CD4-positive, CD25-positive, alpha-beta regulatory T cell (primary cell): ENCODE measurements around the gene HNRNPA2B1. TPM values are rescaled to one million over a fixed set of nuclear protein-coding genes. Genes with fewer than 3 reads are reported as not detected.

Source experiments
- ATAC-seq, 2 donors: fragments of 150-1000 bp; cut with Tn5 transposase; one replicate each; pipeline ENCODE4 v1.10.0; 2021; ENCODE audit warnings: low read depth in 2 of 2, moderate number of reproducible peaks in 2 of 2, moderate library complexity in 1 of 2
- DNase-seq, 3 donors: peaks; one replicate each; pipeline versions ENCODE4 v3.0.0 to v3.0.0-alpha.2; 2012 to 2022; ENCODE audit warnings: mixed read lengths in 1 of 3
- H3K27ac ChIP-seq: one replicate; pipeline ENCODE4 v1.7.0; 2013; ENCODE audit warnings: mild to moderate bottlenecking, low read length; ENCODE audit not compliant: insufficient read depth, poor library complexity, severe bottlenecking
- H3K27me3 ChIP-seq: one replicate; pipeline ENCODE4 v1.7.0; 2013; ENCODE audit warnings: low read length; ENCODE audit not compliant: control insufficient read depth, insufficient read depth
- H3K36me3 ChIP-seq: one replicate; pipeline ENCODE4 v1.7.0; 2013; ENCODE audit warnings: mild to moderate bottlenecking, low read length, moderate library complexity; ENCODE audit not compliant: control insufficient read depth, insufficient read depth
- H3K4me1 ChIP-seq: 2 replicates; pipeline ENCODE4 v1.7.0; 2013; ENCODE audit warnings: mild to moderate bottlenecking, low read length; ENCODE audit not compliant: insufficient read depth, control insufficient read depth, poor library complexity, severe bottlenecking
- H3K4me3 ChIP-seq: one replicate; pipeline ENCODE4 v1.7.0; 2013; ENCODE audit warnings: low read depth, mild to moderate bottlenecking, low read length, moderate library complexity
- H3K9me3 ChIP-seq, 2 experiments: 1 replicate in 1 of 2; 2 replicates in 1 of 2; pipeline ENCODE4 v1.7.0; 2013; ENCODE audit warnings: low read length in 2 of 2, mild to moderate bottlenecking in 1 of 2, moderate library complexity in 1 of 2; ENCODE audit not compliant: control insufficient read depth in 2 of 2
- H3K27ac Mint-ChIP-seq, 3 donors: one replicate each; pipeline ENCODE4 v1.8.0; 2020 to 2022; ENCODE audit warnings: mild to moderate bottlenecking in 3 of 3, mixed read lengths in 3 of 3, moderate library complexity in 2 of 3
- H3K27me3 Mint-ChIP-seq: one replicate; pipeline ENCODE4 v1.8.0; 2022; ENCODE audit warnings: mild to moderate bottlenecking, mixed read lengths
- H3K36me3 Mint-ChIP-seq: one replicate; pipeline ENCODE4 v1.8.0; 2020; ENCODE audit warnings: mixed read lengths
- H3K4me1 Mint-ChIP-seq, 4 donors: one replicate each; pipeline ENCODE4 v1.8.0; 2020 to 2022; ENCODE audit warnings: mixed read lengths in 4 of 4, mild to moderate bottlenecking in 1 of 4
- H3K4me3 Mint-ChIP-seq, 4 donors: one replicate each; pipeline ENCODE4 v1.8.0; 2020 to 2022; ENCODE audit warnings: mild to moderate bottlenecking in 4 of 4, mixed read lengths in 4 of 4, moderate library complexity in 3 of 4
- H3K9me3 Mint-ChIP-seq, 7 donors: one replicate each; pipeline ENCODE4 v1.8.0; 2020 to 2022; ENCODE audit warnings: mixed read lengths in 7 of 7, mild to moderate bottlenecking in 3 of 7, moderate library complexity in 2 of 7
- polyA plus RNA-seq, 4 donors: library from polyadenylated mRNA; unstranded; fragments of 300-500 nt; fragmentation: Illumina TruSeq; gene quantifications; one replicate each; pipeline ENCODE4 v1.2.3, GENCODE V29; 2021
- total RNA-seq: library from RNA; stranded (reverse); gene quantifications from one replicate; pipeline ENCODE4 v1.2.3, GENCODE V29; 2022

HNRNPA2B1 gene
- total and polyA plus RNA-seq, 5 donors from 2014 or later = 465 to 541 (median 509) TPM

DNA sequence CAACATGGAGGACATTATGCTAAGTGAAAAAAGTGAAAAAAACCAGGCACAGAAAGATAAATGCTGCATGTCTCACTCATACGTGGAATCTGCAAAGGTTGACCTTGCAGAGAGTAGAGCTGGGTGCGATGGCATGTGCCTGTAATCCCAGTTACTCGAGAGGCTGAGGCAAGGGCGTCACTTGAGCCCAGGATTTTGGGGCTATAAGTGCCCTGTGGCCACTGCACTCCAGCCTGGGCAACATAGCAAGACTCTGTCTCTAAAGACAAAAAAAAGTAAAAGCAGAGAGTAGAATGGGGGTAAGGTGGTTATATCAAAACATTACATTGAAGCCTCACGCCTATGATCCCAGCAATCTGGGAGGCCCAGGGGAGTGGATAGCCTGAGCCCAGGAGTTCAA lies 23.8 kb upstream of the HNRNPA2B1 start:
- Mint-ChIP-seq H3K27ac (no peak overlapping the region), H3K4me3 (no peak overlapping the region), H3K4me1 (no peaks in the 10 kb centered on the region), H3K36me3 (no peaks in the 10 kb centered on the region), H3K27me3 (peaks cover 6% of the 10 kb centered on the region), H3K9me3 (no peaks in the 10 kb centered on the region)
- Histone ChIP-seq H3K27me3 (peaks cover 5% of the 10 kb centered on the region), H3K4me1 (no peaks in the 10 kb centered on the region), H3K36me3 (no peaks in the 10 kb centered on the region), H3K4me3 (no peak overlapping the region), H3K27ac (no peak overlapping the region), H3K9me3 (no peaks in the 10 kb centered on the region)
- ATAC-seq (no peak), DNase-seq (no peak)

DNA sequence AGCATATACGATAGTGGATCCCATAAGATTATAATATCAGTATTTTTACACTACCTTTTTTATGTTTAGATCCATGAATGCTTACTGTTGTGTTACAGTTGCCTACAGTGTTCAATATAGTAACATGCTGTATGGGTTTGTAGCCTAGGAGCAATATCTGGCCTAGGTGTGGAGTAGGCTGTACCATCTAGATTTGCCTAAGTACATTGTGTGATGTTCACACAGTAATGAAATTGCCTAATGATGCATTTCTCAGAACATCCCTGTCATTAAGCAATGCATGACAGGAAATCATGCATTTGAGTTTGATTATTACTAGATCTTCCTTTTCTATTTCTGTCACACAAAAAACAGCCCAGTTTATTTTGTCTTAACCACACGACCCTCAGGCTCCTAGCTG lies 15.5 kb upstream of the HNRNPA2B1 start:
- Mint-ChIP-seq H3K4me1 (peaks cover 0 to 12% (median 6%) of the 10 kb centered on the region in 4 donors), H3K9me3 (no peaks in the 10 kb centered on the region), H3K27ac (no peak overlapping the region), H3K36me3 (peaks cover 18% of the 10 kb centered on the region), H3K27me3 (no peaks in the 10 kb centered on the region), H3K4me3 (no peak overlapping the region)
- Histone ChIP-seq H3K36me3 (peaks cover 22% of the 10 kb centered on the region), H3K27me3 (no peaks in the 10 kb centered on the region), H3K4me3 (no peak overlapping the region), H3K27ac (no peak overlapping the region), H3K4me1 (no peaks in the 10 kb centered on the region), H3K9me3 (no peaks in the 10 kb centered on the region)
- ATAC-seq (no peak), DNase-seq (no peak)

DNA sequence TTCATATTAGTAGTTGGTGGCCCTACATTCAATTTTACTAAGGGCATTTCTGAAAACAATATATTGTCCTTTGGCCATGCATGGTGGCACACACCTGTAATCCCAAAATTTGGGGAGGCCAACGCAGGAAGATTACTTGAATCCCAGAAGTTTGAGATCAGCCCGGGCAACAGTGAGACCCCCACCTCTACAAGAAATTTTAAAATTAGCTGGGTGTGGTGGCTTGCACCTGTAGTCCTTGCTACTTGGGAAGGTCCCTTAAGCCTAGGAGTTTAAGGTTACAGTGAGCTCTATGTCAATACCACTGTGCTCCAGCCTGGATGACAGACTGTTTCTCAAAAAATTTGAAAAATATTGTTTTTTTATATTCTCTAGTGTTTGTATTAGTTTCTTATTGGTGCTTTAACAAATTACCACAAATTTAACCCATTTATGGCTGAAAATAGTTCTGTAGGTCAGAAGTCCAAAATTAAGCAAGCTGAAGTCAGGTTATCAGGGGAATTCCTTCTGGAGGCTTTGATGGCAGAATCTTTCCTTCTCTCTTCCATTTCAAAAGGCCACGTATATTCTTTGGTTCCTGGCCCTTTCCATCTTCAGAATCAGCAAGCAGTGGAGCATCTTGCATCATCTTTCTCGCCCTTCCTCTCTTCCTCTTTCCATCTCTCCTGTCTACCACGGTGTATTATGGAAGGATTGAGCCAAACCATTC lies 13.4 kb upstream of the HNRNPA2B1 start:
- no peak overlapping the region for H3K4me3 Mint-ChIP-seq
- no peaks in the 10 kb centered on the region for H3K9me3 ChIP-seq
- H3K27me3 ChIP-seq = no peaks in the 10 kb centered on the region
- H3K4me1 ChIP-seq = peaks cover 4% of the 10 kb centered on the region
- no peak overlapping the region for H3K4me3 ChIP-seq
- no peaks in the 10 kb centered on the region for H3K9me3 Mint-ChIP-seq
- DNase-seq = no peak
- H3K27ac ChIP-seq = no peak overlapping the region
- H3K27me3 Mint-ChIP-seq = no peaks in the 10 kb centered on the region
- H3K36me3 ChIP-seq = peaks cover 43% of the 10 kb centered on the region
- H3K36me3 Mint-ChIP-seq = peaks cover 26% of the 10 kb centered on the region
- H3K4me1 Mint-ChIP-seq = peaks cover 8 to 20% (median 15%) of the 10 kb centered on the region in 4 donors
- peak overlapping the region in 1 of 3 donors; percentile 1 for H3K27ac Mint-ChIP-seq
- ATAC-seq = no peak

DNA sequence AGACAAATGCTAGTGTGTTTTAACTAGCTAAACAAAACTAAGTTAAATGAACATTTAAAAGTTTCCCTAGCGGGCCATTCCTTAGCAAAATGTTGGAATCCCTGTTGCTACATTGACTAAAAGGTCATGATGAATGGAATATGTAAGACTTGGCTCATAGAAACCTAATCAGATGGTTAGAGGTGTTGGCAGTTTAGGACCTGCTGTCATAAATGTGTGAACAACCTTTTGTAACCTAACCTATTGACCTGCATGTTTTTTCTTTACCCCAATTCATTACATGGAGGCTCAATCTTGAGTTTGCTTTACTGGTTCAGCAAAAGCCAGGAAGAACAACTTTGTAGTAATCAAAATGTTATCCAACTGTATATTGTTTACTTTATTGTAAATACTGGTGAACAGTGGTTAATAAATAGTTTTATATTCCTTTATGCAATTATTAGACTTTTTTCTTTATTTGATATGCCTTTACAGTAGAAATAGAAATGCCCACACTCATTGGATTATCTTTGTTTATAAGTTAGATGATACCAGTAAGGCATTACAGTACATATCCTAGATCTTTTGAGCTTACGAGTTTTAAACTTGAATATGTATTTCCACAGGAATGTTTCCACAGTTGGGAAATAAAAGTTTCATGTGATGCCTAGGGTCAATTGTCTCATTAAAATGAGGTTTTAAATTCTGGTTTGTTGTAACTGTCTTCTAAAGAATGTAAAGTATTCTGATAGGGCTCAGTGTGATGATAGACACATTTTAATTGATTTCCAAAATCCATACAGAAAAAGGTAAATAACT lies 12.6 kb upstream of the HNRNPA2B1 start:
- no peaks in the 10 kb centered on the region for H3K9me3 Mint-ChIP-seq
- H3K27ac Mint-ChIP-seq = no peak overlapping the region

DNA sequence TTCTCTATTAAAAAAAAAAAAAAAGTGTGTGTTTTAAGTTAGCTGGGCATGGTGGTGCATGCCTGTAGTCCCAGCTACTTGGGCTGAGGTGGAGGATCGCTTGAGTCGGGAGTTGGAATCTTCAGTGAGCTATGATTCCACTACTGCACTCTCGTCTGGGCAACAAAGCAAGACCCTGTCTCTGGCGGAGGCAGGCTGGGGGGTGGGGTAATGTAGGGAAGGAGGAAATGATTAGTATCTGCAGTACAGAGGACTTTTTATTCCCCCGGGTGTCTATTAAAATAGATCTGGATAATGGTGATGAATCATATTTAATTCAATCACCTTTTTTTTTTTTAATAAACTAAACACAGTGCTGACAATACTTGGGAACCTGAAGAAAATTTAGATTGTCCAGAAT lies 7.5 kb upstream of the HNRNPA2B1 start:
- no peak overlapping the region for H3K4me3 Mint-ChIP-seq
- no peak for DNase-seq
- Histone ChIP-seq H3K9me3 (no peaks in the 10 kb centered on the region), H3K27ac (no peak overlapping the region), H3K4me1 (peaks cover 36% of the 10 kb centered on the region), H3K27me3 (no peaks in the 10 kb centered on the region), H3K4me3 (no peak overlapping the region), H3K36me3 (peaks cover 66% of the 10 kb centered on the region)
- H3K4me1 Mint-ChIP-seq = peaks cover 27 to 63% (median 48%) of the 10 kb centered on the region in 4 donors
- H3K27me3 Mint-ChIP-seq = no peaks in the 10 kb centered on the region
- H3K36me3 Mint-ChIP-seq = peaks cover 39% of the 10 kb centered on the region
- no peak for ATAC-seq
- H3K27ac Mint-ChIP-seq = no peak overlapping the region
- H3K9me3 Mint-ChIP-seq = no peaks in the 10 kb centered on the region

More for the DNA sequence above, 12.6 kb upstream of the HNRNPA2B1 start:
- Histone ChIP-seq H3K27ac (no peak overlapping the region), H3K36me3 (peaks cover 48% of the 10 kb centered on the region), H3K9me3 (no peaks in the 10 kb centered on the region), H3K4me3 (no peak overlapping the region), H3K27me3 (no peaks in the 10 kb centered on the region), H3K4me1 (peaks cover 4% of the 10 kb centered on the region)
- DNase-seq (no peak), ATAC-seq (no peak)
- Mint-ChIP-seq H3K36me3 (peaks cover 26% of the 10 kb centered on the region), H3K4me3 (no peak overlapping the region), H3K27me3 (no peaks in the 10 kb centered on the region), H3K4me1 (peaks cover 8 to 20% (median 15%) of the 10 kb centered on the region in 4 donors)

DNA sequence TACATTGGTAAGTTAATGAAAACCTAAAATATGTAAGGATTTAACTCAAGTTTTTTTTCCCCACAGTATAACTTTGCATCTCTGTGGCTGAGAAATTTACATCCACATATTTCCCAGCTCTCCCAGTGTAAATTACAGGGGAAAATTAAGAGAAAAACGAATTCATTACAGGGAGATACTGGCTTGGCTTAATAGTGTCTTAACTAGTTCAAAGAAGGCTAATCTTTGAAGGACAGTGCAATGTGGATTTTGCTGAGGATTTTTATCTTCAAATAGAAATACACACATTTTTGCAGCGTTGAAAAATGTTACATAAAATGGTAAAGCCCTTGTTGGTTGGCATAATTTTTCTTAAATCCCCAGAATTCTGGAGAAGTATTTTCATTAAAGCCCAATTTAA lies 2.5 kb upstream of the HNRNPA2B1 start:
- peak overlapping the region; percentile 99 for H3K27ac ChIP-seq
- Mint-ChIP-seq H3K36me3 (peaks cover 42% of the 10 kb centered on the region), H3K4me1 (peaks cover 29 to 69% (median 42%) of the 10 kb centered on the region in 4 donors), H3K27ac (peak overlapping the region; percentile 62 to 93 (median 76)), H3K9me3 (peaks cover 0 to 8% (median 0%) of the 10 kb centered on the region in 7 donors), H3K4me3 (peak overlapping the region; percentile 86 to 95 (median 92)), H3K27me3 (peaks cover 21% of the 10 kb centered on the region)
- ATAC-seq (no peak), DNase-seq (no peak)
- H3K9me3 ChIP-seq = no peaks in the 10 kb centered on the region
- peaks cover 25% of the 10 kb centered on the region for H3K36me3 ChIP-seq
- H3K4me1 ChIP-seq = peaks cover 41% of the 10 kb centered on the region
- H3K4me3 ChIP-seq = peak overlapping the region; percentile 100
- no peaks in the 10 kb centered on the region for H3K27me3 ChIP-seq

DNA sequence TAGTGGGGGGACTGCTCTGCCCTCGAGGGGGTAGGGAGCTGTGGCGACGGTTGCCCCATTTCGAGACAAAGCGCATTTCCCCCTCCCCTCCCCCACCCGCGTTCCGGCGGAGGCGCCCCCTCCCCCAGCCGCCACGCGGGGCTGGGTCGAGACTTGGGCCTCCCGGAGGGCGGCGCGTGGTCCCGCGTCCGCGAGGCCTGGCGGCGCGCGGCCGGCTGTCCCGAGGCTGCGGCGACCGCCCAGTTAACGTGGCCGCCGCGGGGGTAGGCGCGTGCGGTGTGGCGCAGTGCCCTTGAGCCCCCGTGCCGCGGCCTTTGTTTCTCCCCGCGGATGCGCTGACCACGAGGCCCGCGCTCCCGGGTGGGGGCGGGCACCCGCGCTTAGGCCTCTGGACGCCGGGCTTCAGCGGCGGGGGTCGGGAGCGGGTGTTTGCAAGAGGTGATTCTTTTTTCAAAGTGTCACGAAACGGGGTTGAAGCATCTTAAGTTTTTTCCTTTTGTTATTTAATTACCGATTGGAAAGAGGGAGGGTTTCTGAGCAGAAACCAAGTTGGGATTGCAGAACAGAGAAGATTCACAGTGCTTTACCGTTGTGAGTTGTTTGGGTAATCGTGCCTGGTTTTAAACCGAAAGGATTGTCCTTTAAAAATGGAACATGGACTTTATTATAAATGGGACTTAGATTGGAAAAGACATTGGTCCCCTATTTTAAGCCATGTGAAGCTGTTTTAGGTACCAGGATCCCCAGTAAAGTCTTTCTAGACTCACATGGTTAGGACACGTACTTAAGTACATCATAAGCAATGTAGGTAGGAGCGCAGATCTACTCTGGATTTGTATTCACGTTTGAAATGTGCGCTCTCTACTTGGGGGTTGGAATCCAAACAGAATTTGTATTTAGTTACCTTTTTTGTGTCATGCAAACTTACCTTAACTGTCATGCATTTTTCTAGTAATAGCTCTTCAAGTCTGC lies 1.8 kb upstream of the HNRNPA2B1 start:
- peak in 2 of 3 donors; percentile 37 to 56 for DNase-seq
- Mint-ChIP-seq H3K36me3 (peaks cover 44% of the 10 kb centered on the region), H3K27me3 (peaks cover 21% of the 10 kb centered on the region), H3K4me3 (peak overlapping the region; percentile 92 to 99 (median 94)), H3K4me1 (peaks cover 31 to 70% (median 43%) of the 10 kb centered on the region in 4 donors), H3K9me3 (peaks cover 0 to 8% (median 0%) of the 10 kb centered on the region in 7 donors), H3K27ac (peak overlapping the region; percentile 62 to 93 (median 76))
- H3K36me3 ChIP-seq = peaks cover 23% of the 10 kb centered on the region
- H3K9me3 ChIP-seq = no peaks in the 10 kb centered on the region
- peak overlapping the region; percentile 100 for H3K4me3 ChIP-seq
- ATAC-seq = no peak
- H3K27me3 ChIP-seq = no peaks in the 10 kb centered on the region
- peaks cover 46% of the 10 kb centered on the region for H3K4me1 ChIP-seq
- H3K27ac ChIP-seq = peak overlapping the region; percentile 99
